Stimulated activated CD4-positive, alpha-beta T cell treated with anti-CD3 and anti-CD28 coated beads, Interleukin-15, amount 100 ng/mL, for 48 hours (primary cell): ENCODE data around the gene TRERF1.
"Not testable (repeated sequence)": the region's sequence is repeated elsewhere in the genome, so short reads cannot be mapped to it uniquely, and the experiment has no call there.

Experiments used
- DNase-seq, 2 donors: peaks; one replicate each; pipeline ENCODE4 v3.0.0-alpha.2; 2020; ENCODE audit warnings: low read depth in 2 of 2

TRERF1 gene

GRCh38 chr6:42450477-42451332 is 1.0 kb downstream of the TRERF1 start:
- no peak for DNase-seq

GRCh38 chr6:42449917-42450476 is 1.7 kb downstream of the TRERF1 start:
- DNase-seq, result no peak

- no peak for DNase-seq
Observed at GRCh38 chr6:42448927-42449659, 2.6 kb downstream of the TRERF1 start.

- no peak for DNase-seq
Observed at GRCh38 chr6:42448391-42448790, 3.3 kb downstream of the TRERF1 start.

GRCh38 chr6:42446996-42447395 is 4.7 kb downstream of the TRERF1 start:
- DNase-seq, result no peak

- no peak for DNase-seq
Observed at GRCh38 chr6:42446370-42446769, 5.4 kb downstream of the TRERF1 start.

GRCh38 chr6:42445955-42446354 is 5.8 kb downstream of the TRERF1 start:
- not testable (repeated sequence) for DNase-seq

- no peak for DNase-seq
Observed at GRCh38 chr6:42443312-42444060, 8.2 kb downstream of the TRERF1 start.

GRCh38 chr6:42441697-42442081 is 10.0 kb downstream of the TRERF1 start:
- no peak for DNase-seq

GRCh38 chr6:42440778-42441696 is 10.7 kb downstream of the TRERF1 start:
- no peak for DNase-seq

GRCh38 chr6:42440027-42440426 is 11.7 kb downstream of the TRERF1 start:
- no peak for DNase-seq

GRCh38 chr6:42436825-42437224 is 14.9 kb downstream of the TRERF1 start:
- DNase-seq, result no peak

- no peak for DNase-seq
Observed at GRCh38 chr6:42434237-42434636, 17.5 kb downstream of the TRERF1 start.

- no peak for DNase-seq
Observed at GRCh38 chr6:42433409-42433808, 18.3 kb downstream of the TRERF1 start.

GRCh38 chr6:42431877-42432276 is 19.8 kb downstream of the TRERF1 start:
- DNase-seq, result no peak

GRCh38 chr6:42431356-42431755 is 20.4 kb downstream of the TRERF1 start:
- no peak for DNase-seq

GRCh38 chr6:42429836-42430235 is 21.9 kb downstream of the TRERF1 start:
- DNase-seq, result no peak

GRCh38 chr6:42429042-42429585 is 22.6 kb downstream of the TRERF1 start:
- no peak for DNase-seq

- DNase-seq, result peak; percentile 20 to 30
Observed at GRCh38 chr6:42428326-42429041, 23.2 kb downstream of the TRERF1 start.

GRCh38 chr6:42427871-42428270 is 23.9 kb downstream of the TRERF1 start:
- no peak for DNase-seq
